Panc1 (cell line): Measurements from ENCODE around the gene SULT2B1. TPM values are rescaled to one million over a fixed set of nuclear protein-coding genes. Genes with fewer than 3 reads are reported as not detected.

ENCODE experiments used
- ATAC-seq: fragments of 200-7000 bp; cut with Tn5 transposase; 2 replicates; pipeline ENCODE4 v1.9.1; 2020; ENCODE audit warnings: mild to moderate bottlenecking, moderate library complexity
- BruUV-seq: library from RNA; stranded (reverse); fragments of 400-500 nt; replicated peaks from 2 replicates; lab custom pipeline; 2021; lab: Mats Ljungman, UMichigan
- CTCF ChIA-PET: fragments of 300-600 bp; sonication (Branson Sonifier 250); formaldehyde crosslinking; loops from one replicate; lab custom pipeline; 2022; ENCODE audit warnings: antibody characterized with exemption; lab: Charles Lee
- POLR2A ChIA-PET: fragments of 300-600 bp; sonication (Branson Sonifier 250); formaldehyde crosslinking; loops from one replicate; lab custom pipeline; 2022; ENCODE audit warnings: antibody characterized with exemption; lab: Charles Lee
- DNase-seq: peaks from one replicate; pipeline ENCODE4 v3.0.0-alpha.2; 2010; ENCODE audit warnings: low read depth, low spot score
- H3K27ac ChIP-seq: 2 replicates; pipeline ENCODE4 v1.5.1; 2011; ENCODE audit warnings: mild to moderate bottlenecking, low read length, inconsistent platforms
- H3K27me3 ChIP-seq: fragments of 200-500 bp; sonication (Bioruptor generic); 2 replicates; pipeline ENCODE4 v1.6.0; 2014; ENCODE audit warnings: low read length, inconsistent platforms; ENCODE audit not compliant: control insufficient read depth, insufficient read depth
- H3K36me3 ChIP-seq: fragments of 200-500 bp; sonication (Bioruptor generic); 2 replicates; pipeline ENCODE4 v1.5.1; 2014; ENCODE audit warnings: inconsistent platforms, mild to moderate bottlenecking, low read length, moderate library complexity; ENCODE audit not compliant: control insufficient read depth, insufficient read depth
- H3K4me1 ChIP-seq: 2 replicates; pipeline ENCODE4 v1.5.1; 2011; ENCODE audit warnings: inconsistent platforms, mild to moderate bottlenecking, low read length, moderate library complexity; ENCODE audit not compliant: control insufficient read depth, insufficient read depth
- H3K4me3 ChIP-seq, 2 experiments: 2 replicates each; pipeline ENCODE4 v1.5.1; 2011 to 2012; ENCODE audit warnings: low read depth in 2 of 2, low read length in 2 of 2, mild to moderate bottlenecking in 2 of 2, inconsistent platforms in 1 of 2, moderate library complexity in 1 of 2
- H3K9me3 ChIP-seq: fragments of 200-500 bp; sonication (Bioruptor generic); 2 replicates; pipeline ENCODE4 v1.5.1; 2014; ENCODE audit warnings: low read depth, mild to moderate bottlenecking, inconsistent platforms, low read length, moderate library complexity; ENCODE audit not compliant: control insufficient read depth, insufficient read depth
- CTCF ChIP-seq: fragments of 450-650 bp; IDR thresholded peaks from 2 replicates; pipeline ENCODE4 v1.5.1; 2017; ENCODE audit warnings: mild to moderate bottlenecking
- POLR2AphosphoS5 ChIP-seq: IDR thresholded peaks from 2 replicates; pipeline ENCODE4 v1.6.1; 2012; ENCODE audit warnings: mild to moderate bottlenecking, low read depth, low read length, moderate library complexity
- REST ChIP-seq, 2 experiments: IDR thresholded peaks; 2 replicates each; pipeline ENCODE4 v1.6.1; 2011 to 2012; ENCODE audit warnings: low read depth in 2 of 2, control low read depth in 1 of 2, low read length in 1 of 2, mild to moderate bottlenecking in 1 of 2, moderate library complexity in 1 of 2; ENCODE audit not compliant: insufficient read depth in 1 of 2
- SIN3A ChIP-seq: IDR thresholded peaks from 2 replicates; pipeline ENCODE4 v1.6.1; 2012; ENCODE audit warnings: low read depth, mild to moderate bottlenecking, low read length, moderate library complexity, borderline replicate concordance; ENCODE audit not compliant: insufficient read depth
- TCF7L2 ChIP-seq: IDR thresholded peaks from 2 replicates; pipeline ENCODE4 v1.6.1; 2011; ENCODE audit warnings: mild to moderate bottlenecking, low read depth, low read length, inconsistent platforms
- in situ Hi-C: cut with HindIII; loops from 2 replicates; pipeline ENCODE4 v1.10.0; 2016; ENCODE audit warnings: low sequenced_read_pairs, low pct_unique_long_range_greater_than_20kb
- intact Hi-C: fragments of 100-400 bp; cut with micrococcal nuclease; formaldehyde crosslinking; loops from one replicate; pipeline ENCODE4 v1.10.0; 2022; ENCODE audit not compliant: unreplicated experiment
- total RNA-seq: library from RNA; stranded (reverse); gene quantifications from one replicate; pipeline ENCODE4 v1.2.1, GENCODE V29; 2021; ENCODE audit not compliant: unreplicated experiment

Gene SULT2B1
- total RNA-seq, 1 experiment from 2014 or later = 3.6 TPM

- CTCF ChIA-PET = no interaction called here
- Histone ChIP-seq H3K4me1 (no peaks in the 10 kb centered on the region), H3K36me3 (no peaks in the 10 kb centered on the region), H3K4me3 (no peak overlapping the region), H3K27me3 (no peaks in the 10 kb centered on the region), H3K9me3 (no peaks in the 10 kb centered on the region), H3K27ac (0 out of 2 replicates have a peak overlapping the region, but pooled peaks have one; percentile 12)
- DNase-seq = no peak
- TF ChIP-seq REST (IDR thresholded peaks at IDR 0.05; ENCODE audit: insufficient read depth in 1 of 2, low read depth in 2 of 2, low read length in 1 of 2) = no peak
- no peak for TF ChIP-seq CTCF
- TF ChIP-seq POLR2AphosphoS5 = no peak
- TF ChIP-seq TCF7L2 = no peak
- TF ChIP-seq SIN3A = no peak
- intact Hi-C loops (no loop called here), in situ Hi-C loops (no loop called here)
- ATAC-seq = no peak
- BruUV-seq = no TSS peak
- POLR2A ChIA-PET = no interaction called here
These were observed 43.1 kb upstream of the SULT2B1 start for GRCh38 chr19:48508729-48509411.

GRCh38 chr19:48509467-48510194 is 42.3 kb upstream of the SULT2B1 start:
- DNase-seq = no peak

More at GRCh38 chr19:48509467-48510194, 42.3 kb upstream of the SULT2B1 start:
- in situ Hi-C loops (no loop called here), intact Hi-C loops (no loop called here)
- H3K4me1 ChIP-seq = no peaks in the 10 kb centered on the region
- no TSS peak for BruUV-seq
- TF ChIP-seq CTCF (no peak), POLR2AphosphoS5 (no peak), SIN3A (no peak), TCF7L2 (no peak), REST (IDR thresholded peaks at IDR 0.05; ENCODE audit: insufficient read depth in 1 of 2, low read depth in 2 of 2, low read length in 1 of 2) (no peak)
- CTCF ChIA-PET = interaction anchor here (0.7 kb wide), 1 partner anchor 74 kb away, joined by 3 read pairs; no protein-coding TSS in a partner anchor
- no peak for ATAC-seq
- no peaks in the 10 kb centered on the region for H3K36me3 ChIP-seq
- no peak overlapping the region for H3K27ac ChIP-seq
- no peaks in the 10 kb centered on the region for H3K9me3 ChIP-seq
- H3K27me3 ChIP-seq = no peaks in the 10 kb centered on the region
- POLR2A ChIA-PET = no interaction called here
- no peak overlapping the region; a peak in 1 of 4 replicates for H3K4me3 ChIP-seq
